Calu3 (cell line): Measurements from ENCODE around the gene FMN2. TPM values are rescaled to one million over a fixed set of nuclear protein-coding genes. Genes with fewer than 3 reads are reported as not detected.

Source experiments
- BruUV-seq: library from RNA; stranded (reverse); fragments of 400-500 nt; replicated peaks from 2 replicates; lab custom pipeline; 2021; lab: Mats Ljungman, UMichigan
- CTCF ChIA-PET: fragments of 300-600 bp; sonication (Branson Sonifier 250); formaldehyde crosslinking; loops from one replicate; lab custom pipeline; 2022; ENCODE audit warnings: antibody characterized with exemption; lab: Charles Lee
- DNase-seq: peaks from one replicate; pipeline ENCODE4 v3.0.0; 2022
- H3K27ac Mint-ChIP-seq: one replicate; pipeline ENCODE4 v1.8.0; 2022; ENCODE audit warnings: mixed read lengths; ENCODE audit not compliant: unreplicated experiment
- H3K27me3 Mint-ChIP-seq: one replicate; pipeline ENCODE4 v1.8.0; 2022; ENCODE audit warnings: mixed read lengths; ENCODE audit not compliant: unreplicated experiment
- H3K36me3 Mint-ChIP-seq: one replicate; pipeline ENCODE4 v1.8.0; 2022; ENCODE audit warnings: mild to moderate bottlenecking, moderate library complexity, mixed read lengths; ENCODE audit not compliant: insufficient read depth, unreplicated experiment
- H3K4me1 Mint-ChIP-seq: one replicate; pipeline ENCODE4 v1.8.0; 2022; ENCODE audit warnings: mild to moderate bottlenecking, low read depth, mixed read lengths; ENCODE audit not compliant: unreplicated experiment
- H3K4me3 Mint-ChIP-seq: one replicate; pipeline ENCODE4 v1.8.0; 2022; ENCODE audit warnings: mild to moderate bottlenecking, low read depth, moderate library complexity, mixed read lengths; ENCODE audit not compliant: unreplicated experiment
- H3K9me3 Mint-ChIP-seq: one replicate; pipeline ENCODE4 v1.8.0; 2022; ENCODE audit warnings: low read depth, mixed read lengths; ENCODE audit not compliant: unreplicated experiment
- CTCF ChIP-seq: fragments of 200-600 bp; IDR thresholded peaks from one replicate; pipeline ENCODE4 v1.8.0; 2022; ENCODE audit warnings: antibody characterized with exemption; ENCODE audit not compliant: unreplicated experiment
- intact Hi-C: fragments of 100-400 bp; cut with micrococcal nuclease; formaldehyde crosslinking; loops from one replicate; pipeline ENCODE4 v1.10.0; 2022; ENCODE audit not compliant: unreplicated experiment
- total RNA-seq: library from RNA; stranded (reverse); gene quantifications from 2 replicates; pipeline ENCODE4 v1.2.3, GENCODE V29; 2022

Gene FMN2
- total RNA-seq, 1 experiment from 2014 or later = 0.12 TPM

DNA sequence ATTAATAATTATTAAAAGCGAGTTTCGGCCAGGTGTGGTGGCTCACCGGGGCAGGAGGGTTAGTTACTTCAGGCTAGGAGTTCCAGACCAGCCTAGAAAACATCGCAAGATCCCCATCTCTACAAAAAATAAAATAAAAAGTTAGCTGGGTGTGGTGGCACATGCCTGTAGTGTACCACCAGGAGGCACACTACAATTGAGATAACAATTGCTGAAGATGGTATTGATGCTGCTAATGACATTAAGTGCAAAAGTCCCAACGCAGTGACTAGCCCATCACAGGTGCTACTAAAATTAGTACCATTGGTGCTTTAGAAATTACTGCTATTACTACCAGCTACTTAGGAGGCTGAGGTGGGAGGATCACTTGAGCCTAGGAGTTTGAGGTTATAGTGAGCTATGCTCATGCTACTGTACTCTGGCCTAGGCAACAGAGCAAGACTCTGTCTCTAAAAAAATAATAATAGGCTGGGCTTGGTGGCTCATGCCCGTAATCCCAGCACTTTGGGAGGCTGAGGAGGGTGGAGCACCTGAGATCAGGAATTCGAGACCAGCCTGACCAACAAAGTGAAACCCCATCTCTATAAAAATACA lies 363.6 kb downstream of the FMN2 start:
- TF ChIP-seq CTCF = peak; percentile 37
- H3K36me3 Mint-ChIP-seq = no peaks in the 10 kb centered on the region
- no peaks in the 10 kb centered on the region for H3K4me1 Mint-ChIP-seq
- intact Hi-C loops = loop anchor here (1.0 to 2.0 kb wide), 2 partner anchors 153 to 237 kb away; no protein-coding TSS in a partner anchor
- no peak overlapping the region for H3K4me3 Mint-ChIP-seq
- BruUV-seq = no TSS peak
- CTCF ChIA-PET = interaction anchor here (0.7 to 1.6 kb wide), 6 partner anchors 9 to 264 kb away, joined by 3 to 10 read pairs (median 6); no protein-coding TSS in a partner anchor
- no peaks in the 10 kb centered on the region for H3K9me3 Mint-ChIP-seq
- no peak overlapping the region for H3K27ac Mint-ChIP-seq
- peak; percentile 27 for DNase-seq
- no peaks in the 10 kb centered on the region for H3K27me3 Mint-ChIP-seq

DNA sequence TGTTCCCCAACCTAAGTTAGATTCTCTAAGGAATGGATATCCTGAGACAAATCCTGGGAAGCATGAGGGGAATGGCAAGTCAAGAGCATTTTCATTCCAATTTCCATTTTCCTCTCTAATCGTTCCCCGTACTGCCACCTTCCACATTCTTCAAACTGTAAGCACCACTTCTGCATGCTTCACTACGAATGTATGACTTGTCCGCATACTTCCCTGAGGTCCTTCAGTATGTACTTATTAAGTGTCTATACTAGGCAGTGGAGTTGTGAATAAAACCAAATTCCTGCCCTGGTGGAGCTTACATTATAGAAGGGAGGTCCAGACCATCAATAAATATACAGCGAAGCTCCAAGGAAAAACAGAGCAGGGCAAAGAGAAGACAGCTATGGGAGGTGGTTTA lies 365.5 kb downstream of the FMN2 start:
- intact Hi-C loops = no loop called here
- TF ChIP-seq CTCF = no peak
- Mint-ChIP-seq H3K27me3 (no peaks in the 10 kb centered on the region), H3K9me3 (no peaks in the 10 kb centered on the region), H3K36me3 (no peaks in the 10 kb centered on the region), H3K4me1 (no peaks in the 10 kb centered on the region), H3K4me3 (no peak overlapping the region), H3K27ac (no peak overlapping the region)
- CTCF ChIA-PET = no interaction called here
- BruUV-seq = no TSS peak
- no peak for DNase-seq

GRCh38 chr1:240462277-240462676 lies 370.6 kb downstream of the FMN2 start:
- Mint-ChIP-seq H3K9me3 (peaks cover 2% of the 10 kb centered on the region), H3K4me3 (no peak overlapping the region), H3K27ac (no peak overlapping the region), H3K36me3 (no peaks in the 10 kb centered on the region), H3K27me3 (no peaks in the 10 kb centered on the region), H3K4me1 (peaks cover 16% of the 10 kb centered on the region)
- CTCF ChIA-PET = no interaction called here
- no TSS peak for BruUV-seq
- TF ChIP-seq CTCF = no peak
- intact Hi-C loops = no loop called here
- no peak for DNase-seq

DNA sequence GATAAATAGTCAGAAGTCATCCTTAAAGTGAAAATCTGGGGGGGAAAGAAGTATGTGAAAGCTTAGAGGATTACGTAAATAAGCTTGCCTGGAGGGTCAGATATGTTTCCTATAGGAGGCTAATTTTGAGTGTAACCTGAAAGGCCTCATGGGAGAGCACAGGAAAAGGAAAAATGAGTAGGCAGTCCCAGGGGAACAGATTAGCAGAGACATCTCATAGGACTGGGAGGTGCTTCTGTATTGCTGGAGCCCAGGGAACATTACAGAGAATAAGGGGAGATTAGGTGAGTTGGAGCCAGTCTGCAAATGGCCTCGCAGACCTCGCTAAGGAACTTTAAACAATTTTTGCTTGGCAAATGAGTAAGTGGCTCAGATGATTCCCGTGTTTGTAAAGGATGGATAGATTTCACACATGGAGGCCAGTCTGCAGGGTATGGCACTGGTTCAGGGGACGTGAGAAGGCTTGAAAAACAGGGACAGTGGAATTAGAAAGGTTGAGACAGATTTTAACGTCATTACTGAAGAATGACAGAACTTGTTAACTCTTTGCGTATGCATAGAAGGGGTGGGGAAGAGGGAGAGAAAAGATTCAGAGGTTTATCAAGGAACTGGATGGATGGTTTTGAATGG lies 371.2 kb downstream of the FMN2 start:
- no peaks in the 10 kb centered on the region for H3K36me3 Mint-ChIP-seq
- H3K4me1 Mint-ChIP-seq = peaks cover 16% of the 10 kb centered on the region
- no peak overlapping the region for H3K27ac Mint-ChIP-seq
- BruUV-seq = no TSS peak
- no peaks in the 10 kb centered on the region for H3K27me3 Mint-ChIP-seq
- CTCF ChIA-PET = no interaction called here
- TF ChIP-seq CTCF = no peak
- peaks cover 2% of the 10 kb centered on the region for H3K9me3 Mint-ChIP-seq
- intact Hi-C loops = no loop called here
- no peak for DNase-seq
- H3K4me3 Mint-ChIP-seq = no peak overlapping the region
